Activated T-helper 1 cell treated with anti-CD3 and anti-CD28 coated beads, Interleukin-12 subunit alpha, Interleukin-12 subunit beta, Interleukin-2, Interleukin-4 antibody, amounts not matched to agents 30 ng/mL and 10 ng/mL and 1 ng/mL, durations not matched to agents 14 hours and 24 hours and 36 hours (primary cell): ENCODE measurements around the gene STKLD1. TPM values are rescaled to one million over a fixed set of nuclear protein-coding genes. Genes with fewer than 3 reads are reported as not detected.

ENCODE experiments used
- DNase-seq: peaks from one replicate; pipeline ENCODE4 v3.0.0; 2021; ENCODE audit warnings: low spot score
- H3K27ac Mint-ChIP-seq: one replicate; pipeline ENCODE4 v1.8.0; 2021; ENCODE audit warnings: mild to moderate bottlenecking, mixed read lengths
- H3K27me3 Mint-ChIP-seq: one replicate; pipeline ENCODE4 v1.8.0; 2022; ENCODE audit warnings: mild to moderate bottlenecking, moderate library complexity, mixed read lengths; ENCODE audit not compliant: insufficient read depth
- H3K36me3 Mint-ChIP-seq: one replicate; pipeline ENCODE4 v1.8.0; 2021; ENCODE audit warnings: low read depth, mixed read lengths
- H3K4me1 Mint-ChIP-seq: one replicate; pipeline ENCODE4 v1.8.0; 2021; ENCODE audit warnings: low read depth, mixed read lengths
- H3K4me3 Mint-ChIP-seq: one replicate; pipeline ENCODE4 v1.8.0; 2021; ENCODE audit warnings: mild to moderate bottlenecking, moderate library complexity, mixed read lengths
- H3K9me3 Mint-ChIP-seq: one replicate; pipeline ENCODE4 v1.8.0; 2021; ENCODE audit warnings: mixed read lengths
- intact Hi-C: fragments of 100-400 bp; cut with micrococcal nuclease; formaldehyde crosslinking; loops from one replicate; pipeline ENCODE4 v1.15.1; 2024
- total RNA-seq: library from RNA; stranded (reverse); gene quantifications from 2 replicates; pipeline ENCODE4 v1.2.3, GENCODE V29; 2022

STKLD1 gene
- total RNA-seq, 1 donor from 2014 or later = 1.5 TPM

GRCh38 chr9:133421615-133422542, 45.7 kb downstream of the STKLD1 start, which contains the start of gene ADAMTS13:
ADAMTS13 (plus strand) TSS chr9:133422367; CDS start chr9:133422444, 77 bp downstream.
- H3K4me1 Mint-ChIP-seq = peaks cover 27% of the 10 kb centered on the region

DNA sequence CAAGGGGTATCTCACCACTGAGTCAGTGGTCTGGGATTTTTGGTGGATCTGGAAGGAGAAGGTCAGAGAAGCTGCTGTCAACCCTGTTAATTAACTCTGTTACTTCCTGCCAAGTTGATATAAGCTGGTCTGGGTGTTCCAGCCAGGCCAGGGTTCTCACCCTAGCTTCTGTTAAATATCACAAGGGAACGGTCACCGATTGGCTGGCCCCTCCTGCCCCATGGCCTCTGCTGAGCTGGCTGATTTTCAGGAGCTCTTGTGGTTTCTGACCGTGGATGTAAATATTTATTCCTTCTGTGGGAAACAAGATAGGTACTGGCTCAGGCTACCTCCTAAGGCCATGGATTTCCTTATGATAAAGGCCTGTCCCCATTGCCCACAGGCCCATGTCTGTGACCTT, 47.0 kb downstream of the STKLD1 start:
- DNase-seq = no peak
- no peaks in the 10 kb centered on the region for H3K9me3 Mint-ChIP-seq
- intact Hi-C loops = no loop called here
- peaks cover 18% of the 10 kb centered on the region for H3K27me3 Mint-ChIP-seq
- no peaks in the 10 kb centered on the region for H3K36me3 Mint-ChIP-seq
- H3K27ac Mint-ChIP-seq = no peak overlapping the region
- no peak overlapping the region for H3K4me3 Mint-ChIP-seq
- peaks cover 26% of the 10 kb centered on the region for H3K4me1 Mint-ChIP-seq

More at GRCh38 chr9:133421615-133422542, 45.7 kb downstream of the STKLD1 start, which contains the start of gene ADAMTS13:
- Mint-ChIP-seq H3K36me3 (no peaks in the 10 kb centered on the region), H3K4me3 (peak within 1 kb of the TSS; percentile 25), H3K9me3 (no peaks in the 10 kb centered on the region), H3K27me3 (peaks cover 6% of the 10 kb centered on the region), H3K27ac (peak within 1 kb of the TSS; percentile 49)
- peak; percentile 26 for DNase-seq
- intact Hi-C loops = no loop called here

DNA sequence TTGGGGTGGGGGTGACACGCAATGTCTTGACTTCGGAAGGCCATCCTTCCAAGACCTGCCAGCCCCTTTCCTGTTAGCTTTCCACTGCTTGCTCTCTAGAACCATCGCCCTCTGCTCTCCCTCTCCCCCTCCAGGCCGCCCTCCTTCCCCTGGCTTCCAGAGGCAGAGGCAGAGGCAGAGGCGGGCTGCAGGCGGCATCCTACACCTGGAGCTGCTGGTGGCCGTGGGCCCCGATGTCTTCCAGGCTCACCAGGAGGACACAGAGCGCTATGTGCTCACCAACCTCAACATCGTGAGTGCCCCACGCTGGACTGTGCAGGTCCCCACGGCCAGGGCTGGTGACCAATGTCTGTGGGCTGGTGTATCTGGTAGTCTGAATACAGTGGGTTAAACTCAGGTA, 48.0 kb downstream of the STKLD1 start:
- H3K27me3 Mint-ChIP-seq = peaks cover 20% of the 10 kb centered on the region
- no peak overlapping the region for H3K27ac Mint-ChIP-seq
- no peak for DNase-seq
- H3K36me3 Mint-ChIP-seq = no peaks in the 10 kb centered on the region
- no peaks in the 10 kb centered on the region for H3K9me3 Mint-ChIP-seq
- no peak overlapping the region for H3K4me3 Mint-ChIP-seq
- peaks cover 16% of the 10 kb centered on the region for H3K4me1 Mint-ChIP-seq
- intact Hi-C loops = no loop called here

DNA sequence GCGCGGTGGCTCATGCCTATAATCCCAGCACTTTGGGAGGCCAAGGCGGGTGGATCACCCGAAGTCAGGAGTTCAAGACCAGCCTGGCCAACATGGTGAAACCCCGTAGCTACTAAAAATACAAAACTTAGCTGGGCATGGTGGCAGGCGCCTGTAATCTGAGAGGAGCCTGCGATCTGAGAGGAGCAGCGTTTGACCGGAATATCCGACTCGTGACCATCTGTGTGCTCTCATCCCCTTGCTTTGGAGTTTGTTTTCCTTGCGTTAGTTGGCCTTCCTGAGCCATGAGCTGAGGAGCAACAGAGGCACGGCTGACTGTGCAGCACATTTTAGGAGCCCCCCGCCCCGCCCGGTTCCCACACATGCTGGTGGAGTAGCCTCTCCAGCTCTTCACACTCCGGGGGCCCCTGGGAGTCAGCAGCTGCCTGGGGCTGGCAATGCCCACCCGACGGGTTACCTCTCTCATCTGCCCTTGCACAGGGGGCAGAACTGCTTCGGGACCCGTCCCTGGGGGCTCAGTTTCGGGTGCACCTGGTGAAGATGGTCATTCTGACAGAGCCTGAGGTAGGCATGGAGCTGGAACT, 49.0 kb downstream of the STKLD1 start:
- no peaks in the 10 kb centered on the region for H3K9me3 Mint-ChIP-seq
- no peak overlapping the region for H3K27ac Mint-ChIP-seq
- H3K27me3 Mint-ChIP-seq = peaks cover 25% of the 10 kb centered on the region
- intact Hi-C loops = no loop called here
- no peaks in the 10 kb centered on the region for H3K36me3 Mint-ChIP-seq
- DNase-seq = no peak
- H3K4me3 Mint-ChIP-seq = no peak overlapping the region
- peaks cover 12% of the 10 kb centered on the region for H3K4me1 Mint-ChIP-seq

GRCh38 chr9:133426011-133426410, 49.8 kb downstream of the STKLD1 start:
- H3K27me3 Mint-ChIP-seq = peaks cover 27% of the 10 kb centered on the region
- H3K27ac Mint-ChIP-seq = no peak overlapping the region
- intact Hi-C loops = no loop called here
- no peak overlapping the region for H3K4me3 Mint-ChIP-seq
- H3K9me3 Mint-ChIP-seq = no peaks in the 10 kb centered on the region
- H3K36me3 Mint-ChIP-seq = no peaks in the 10 kb centered on the region
- peaks cover 6% of the 10 kb centered on the region for H3K4me1 Mint-ChIP-seq
- no peak for DNase-seq

GRCh38 chr9:133427658-133428348, 51.6 kb downstream of the STKLD1 start:
- Mint-ChIP-seq H3K27ac (no peak overlapping the region), H3K4me1 (no peaks in the 10 kb centered on the region), H3K9me3 (no peaks in the 10 kb centered on the region), H3K36me3 (no peaks in the 10 kb centered on the region), H3K27me3 (peaks cover 30% of the 10 kb centered on the region), H3K4me3 (no peak overlapping the region)
- intact Hi-C loops = no loop called here
- DNase-seq = no peak

DNA sequence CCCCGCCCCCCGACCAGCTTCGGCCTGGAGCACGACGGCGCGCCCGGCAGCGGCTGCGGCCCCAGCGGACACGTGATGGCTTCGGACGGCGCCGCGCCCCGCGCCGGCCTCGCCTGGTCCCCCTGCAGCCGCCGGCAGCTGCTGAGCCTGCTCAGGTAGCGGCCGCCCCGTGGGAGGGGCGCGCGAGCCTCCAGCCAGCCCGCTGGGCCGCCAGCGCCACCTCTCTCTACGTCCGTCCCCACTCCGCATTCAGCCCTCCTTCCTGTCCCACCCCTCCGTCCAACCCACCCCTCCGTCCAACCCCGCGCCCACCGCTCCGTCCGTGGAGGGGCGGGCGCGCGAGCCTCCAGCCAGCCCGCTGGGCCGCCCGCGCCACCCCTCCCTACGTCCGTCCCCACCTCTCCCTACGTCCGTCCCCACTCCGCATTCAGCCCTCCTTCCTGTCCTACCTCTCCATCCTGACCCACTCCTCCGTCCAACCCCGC, 52.5 kb downstream of the STKLD1 start:
- H3K36me3 Mint-ChIP-seq = no peaks in the 10 kb centered on the region
- no peak overlapping the region for H3K4me3 Mint-ChIP-seq
- intact Hi-C loops = no loop called here
- no peaks in the 10 kb centered on the region for H3K4me1 Mint-ChIP-seq
- peaks cover 30% of the 10 kb centered on the region for H3K27me3 Mint-ChIP-seq
- H3K27ac Mint-ChIP-seq = no peak overlapping the region
- no peaks in the 10 kb centered on the region for H3K9me3 Mint-ChIP-seq
- DNase-seq = no peak

DNA sequence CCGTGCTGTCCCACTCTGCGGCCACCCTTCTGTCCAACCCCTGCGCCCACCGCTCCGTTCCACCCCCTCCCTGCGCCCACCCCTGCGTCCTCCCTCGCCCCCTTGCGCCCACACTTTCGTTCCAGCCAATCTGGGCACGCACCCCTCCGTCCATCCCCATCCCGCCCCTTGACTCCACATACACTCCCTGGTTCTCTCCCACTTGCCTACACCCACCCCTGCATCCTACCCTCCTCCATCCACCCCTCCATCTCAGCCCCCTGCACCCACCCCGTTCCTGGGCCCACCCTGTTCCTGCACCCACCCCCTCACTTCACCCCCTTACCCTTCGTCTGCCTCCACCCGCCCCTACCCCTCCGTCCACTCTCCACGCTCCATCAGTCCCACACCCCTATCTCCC, 53.0 kb downstream of the STKLD1 start:
- no peak for DNase-seq
- intact Hi-C loops = no loop called here
- H3K9me3 Mint-ChIP-seq = no peaks in the 10 kb centered on the region
- no peak overlapping the region for H3K27ac Mint-ChIP-seq
- no peaks in the 10 kb centered on the region for H3K4me1 Mint-ChIP-seq
- H3K4me3 Mint-ChIP-seq = no peak overlapping the region
- H3K36me3 Mint-ChIP-seq = no peaks in the 10 kb centered on the region
- peaks cover 30% of the 10 kb centered on the region for H3K27me3 Mint-ChIP-seq

DNA sequence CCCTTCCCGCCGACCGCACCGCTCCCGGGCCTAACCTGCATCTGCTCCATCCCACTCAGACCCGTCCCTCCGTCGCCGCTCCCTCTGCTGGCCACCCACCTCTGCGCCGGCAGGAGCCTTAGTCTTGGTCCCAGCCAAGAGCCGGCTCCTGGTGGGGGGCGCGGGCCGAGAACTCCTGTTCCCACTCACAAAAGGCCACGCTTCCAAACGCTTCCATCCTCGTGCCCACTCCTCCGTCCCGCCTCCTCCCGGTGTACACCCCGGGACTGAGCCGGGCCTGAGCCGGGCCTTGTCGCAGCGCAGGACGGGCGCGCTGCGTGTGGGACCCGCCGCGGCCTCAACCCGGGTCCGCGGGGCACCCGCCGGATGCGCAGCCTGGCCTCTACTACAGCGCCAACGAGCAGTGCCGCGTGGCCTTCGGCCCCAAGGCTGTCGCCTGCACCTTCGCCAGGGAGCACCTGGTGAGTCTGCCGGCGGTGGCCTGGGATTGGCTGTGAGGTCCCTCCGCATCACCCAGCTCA, 53.5 kb downstream of the STKLD1 start:
- no peaks in the 10 kb centered on the region for H3K9me3 Mint-ChIP-seq
- DNase-seq = no peak
- H3K27me3 Mint-ChIP-seq = peaks cover 30% of the 10 kb centered on the region
- intact Hi-C loops = no loop called here
- no peak overlapping the region for H3K4me3 Mint-ChIP-seq
- no peak overlapping the region for H3K27ac Mint-ChIP-seq
- H3K4me1 Mint-ChIP-seq = no peaks in the 10 kb centered on the region
- H3K36me3 Mint-ChIP-seq = no peaks in the 10 kb centered on the region

DNA sequence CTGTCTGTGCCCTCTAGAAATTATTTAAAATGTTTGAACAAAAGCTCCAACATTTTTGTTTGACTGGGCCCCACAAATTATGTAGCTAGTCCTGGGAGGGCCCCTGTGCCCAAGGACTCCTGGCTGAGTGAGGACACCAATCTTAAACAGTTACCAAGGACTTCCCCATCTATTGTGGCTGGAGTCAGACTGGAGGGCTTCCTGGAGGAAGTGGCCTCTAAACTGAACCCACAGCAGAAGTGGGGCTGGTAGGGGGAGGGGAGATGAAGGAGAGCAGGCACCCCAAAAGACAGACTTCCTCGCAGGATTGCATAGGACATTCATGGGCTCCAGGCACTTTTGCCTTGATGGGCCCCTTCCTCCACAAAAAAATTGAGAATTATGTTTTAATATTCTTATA, 54.1 kb downstream of the STKLD1 start:
- H3K9me3 Mint-ChIP-seq = no peaks in the 10 kb centered on the region
- no peak for DNase-seq
- H3K27me3 Mint-ChIP-seq = peaks cover 30% of the 10 kb centered on the region
- H3K27ac Mint-ChIP-seq = no peak overlapping the region
- intact Hi-C loops = no loop called here
- no peak overlapping the region for H3K4me3 Mint-ChIP-seq
- no peaks in the 10 kb centered on the region for H3K36me3 Mint-ChIP-seq
- H3K4me1 Mint-ChIP-seq = no peaks in the 10 kb centered on the region

GRCh38 chr9:133433351-133433843, 57.2 kb downstream of the STKLD1 start:
- no peak overlapping the region for H3K27ac Mint-ChIP-seq
- no peak for DNase-seq
- no peaks in the 10 kb centered on the region for H3K4me1 Mint-ChIP-seq
- intact Hi-C loops = no loop called here
- no peaks in the 10 kb centered on the region for H3K36me3 Mint-ChIP-seq
- peaks cover 13% of the 10 kb centered on the region for H3K27me3 Mint-ChIP-seq
- no peak overlapping the region for H3K4me3 Mint-ChIP-seq
- no peaks in the 10 kb centered on the region for H3K9me3 Mint-ChIP-seq

GRCh38 chr9:133436681-133437080, 60.5 kb downstream of the STKLD1 start:
- H3K27me3 Mint-ChIP-seq = peaks cover 2% of the 10 kb centered on the region
- H3K9me3 Mint-ChIP-seq = no peaks in the 10 kb centered on the region
- H3K4me3 Mint-ChIP-seq = no peak overlapping the region
- intact Hi-C loops = no loop called here
- H3K27ac Mint-ChIP-seq = no peak overlapping the region
- no peaks in the 10 kb centered on the region for H3K36me3 Mint-ChIP-seq
- H3K4me1 Mint-ChIP-seq = no peaks in the 10 kb centered on the region
- DNase-seq = no peak
